ENCODE data around the gene IKZF3.
"Not testable (repeated sequence)": the region's sequence is repeated elsewhere in the genome, so short reads cannot be mapped to it uniquely, and the experiment has no call there.

IKZF3 gene

GRCh38 chr17:39777534-39778365, 86.4 kb downstream of the IKZF3 start:
- no peak for DNase-seq (ENCODE audit: low spot score)

DNA sequence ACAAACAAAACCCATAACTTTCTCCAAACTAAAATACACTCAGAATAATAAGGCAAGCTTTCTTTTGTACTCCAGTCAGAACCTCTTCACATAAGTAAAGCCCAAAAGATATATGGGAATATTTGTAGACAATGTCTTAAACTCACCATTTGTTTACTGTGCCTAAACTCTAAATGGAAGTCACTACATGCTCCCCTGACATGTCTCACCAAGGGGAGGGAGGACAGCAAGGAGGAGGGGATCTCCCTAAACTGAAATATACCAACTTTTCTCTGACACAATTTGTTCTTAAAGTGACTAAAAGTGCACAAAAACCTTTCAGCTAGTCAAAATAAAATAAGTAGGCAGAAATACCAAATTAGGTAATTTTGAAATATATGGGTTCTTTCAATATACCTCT, 87.9 kb downstream of the IKZF3 start:
- DNase-seq (ENCODE audit: low spot score), result no peak

- no peak for DNase-seq (ENCODE audit: low spot score)
Observed at GRCh38 chr17:39775031-39775430, 89.1 kb downstream of the IKZF3 start.

- DNase-seq (ENCODE audit: low spot score), result no peak
Observed at GRCh38 chr17:39774047-39774446, 90.1 kb downstream of the IKZF3 start.

DNA sequence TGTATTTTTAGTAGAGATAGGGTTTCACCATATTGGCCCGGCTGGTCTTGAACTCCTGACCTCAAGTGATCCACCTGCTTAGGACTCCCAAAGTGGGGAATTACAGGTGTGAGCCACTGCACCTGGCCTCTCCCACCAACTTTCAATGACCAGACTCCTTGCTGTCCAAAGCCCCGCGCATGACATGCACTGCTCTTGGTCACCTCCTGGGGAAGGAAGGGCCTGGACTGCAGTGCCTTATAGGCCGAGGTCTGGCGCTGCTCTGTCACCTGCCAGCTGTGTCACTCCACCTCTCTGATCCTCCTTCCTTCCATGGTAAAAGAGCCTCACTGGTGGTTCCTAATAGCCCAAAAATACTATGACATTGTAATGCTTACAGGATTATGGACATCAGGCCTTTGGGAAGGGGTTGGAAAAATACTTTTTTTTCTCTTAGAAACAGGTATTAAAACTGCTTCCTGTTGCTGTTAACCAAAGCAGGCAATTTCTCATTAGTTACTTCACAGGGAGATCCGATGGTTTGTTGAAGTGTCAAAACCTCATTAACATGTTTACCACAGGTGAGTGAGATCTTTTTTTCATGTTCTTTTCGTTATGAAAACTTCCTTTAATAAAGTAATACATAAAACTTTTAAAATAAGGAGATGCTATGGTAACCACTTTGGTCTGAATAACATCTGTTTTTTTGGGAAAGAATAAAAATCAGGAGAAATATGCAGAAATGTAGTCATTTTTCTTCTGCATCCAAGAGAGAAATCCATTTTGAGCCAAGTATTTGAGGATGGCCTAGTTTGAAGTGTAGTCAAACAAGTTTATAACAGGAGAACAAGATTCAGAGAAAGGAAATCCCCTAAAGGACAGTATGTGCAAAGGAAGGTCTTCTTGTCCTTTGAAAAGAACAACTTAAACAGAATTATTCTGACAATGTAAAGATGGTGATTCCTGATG, 90.9 kb downstream of the IKZF3 start:
- DNase-seq (ENCODE audit: low spot score), result no peak

GRCh38 chr17:39772415-39772814, 91.7 kb downstream of the IKZF3 start:
- DNase-seq (ENCODE audit: low spot score), result no peak

DNA sequence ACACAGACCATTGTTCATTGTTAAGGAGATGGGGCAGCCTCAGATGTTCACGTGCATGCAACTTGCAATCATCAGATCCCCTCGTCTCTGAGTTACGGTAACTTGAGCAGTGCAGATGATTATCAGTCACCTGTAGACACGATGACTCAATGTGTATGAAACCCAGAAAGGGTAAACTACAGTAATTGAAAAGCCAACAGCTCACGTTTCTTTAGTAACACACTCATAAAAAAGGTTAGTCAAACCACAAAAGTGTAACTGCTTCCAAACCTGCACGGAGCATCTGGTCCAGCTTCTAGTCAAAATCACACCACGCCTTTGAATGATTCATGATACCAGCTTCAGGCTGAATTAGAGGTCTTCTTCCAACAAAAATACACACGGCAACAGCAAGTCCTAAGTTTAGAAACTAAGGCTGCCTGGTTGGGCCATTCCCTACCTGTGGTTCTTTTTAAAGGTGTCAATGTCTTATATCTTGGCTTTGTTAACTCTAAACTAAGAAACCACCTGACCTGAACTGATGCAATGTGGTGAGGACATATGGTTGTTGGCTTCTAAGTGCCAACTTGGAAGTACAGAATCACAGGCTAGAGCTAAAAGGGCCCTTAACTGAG, 94.0 kb downstream of the IKZF3 start:
- no peak for DNase-seq (ENCODE audit: low spot score)

- no peak for DNase-seq (ENCODE audit: low spot score)
Observed at GRCh38 chr17:39767147-39767546, 97.0 kb downstream of the IKZF3 start.

DNA sequence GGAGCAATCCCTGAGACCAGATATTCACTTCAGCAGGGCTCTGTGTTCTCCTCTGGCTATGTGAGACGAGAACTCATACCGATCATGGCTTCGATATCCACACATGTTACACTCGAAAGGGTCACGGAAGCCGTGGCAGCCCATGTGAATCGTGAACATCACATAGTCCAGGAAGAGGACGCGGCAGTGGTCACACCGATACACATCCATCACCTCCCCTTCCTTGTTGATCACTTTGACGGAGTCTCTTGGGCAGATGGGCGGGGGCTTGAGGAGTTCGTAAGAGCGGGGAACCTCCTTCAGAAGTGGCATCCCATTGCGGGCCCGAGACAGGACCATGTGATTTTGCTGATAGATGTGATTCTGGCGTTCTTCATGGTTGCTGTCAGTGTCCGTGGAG, 98.3 kb downstream of the IKZF3 start:
- DNase-seq (ENCODE audit: low spot score), result no peak

- DNase-seq (ENCODE audit: low spot score), result no peak
Observed at GRCh38 chr17:39765175-39765574, 98.9 kb downstream of the IKZF3 start.

DNA sequence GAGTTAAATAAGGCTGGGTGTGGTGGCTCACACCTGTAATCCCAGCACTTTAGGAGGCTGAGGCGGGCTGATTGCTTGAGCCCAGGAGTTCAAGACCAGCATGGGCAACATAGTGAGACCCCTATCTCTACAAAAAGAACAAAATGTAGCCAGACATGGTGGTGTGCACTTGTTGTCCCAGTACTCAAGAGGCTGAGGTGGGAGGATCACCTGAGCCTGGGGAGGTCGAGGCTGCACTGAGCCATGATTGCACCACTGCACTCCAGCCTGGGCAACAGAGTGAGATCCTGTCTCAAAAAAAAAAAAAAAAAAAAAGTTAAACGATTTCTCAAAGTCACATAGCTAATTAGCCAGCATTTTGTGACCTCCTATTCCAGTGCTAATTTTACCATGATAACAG, 99.9 kb downstream of the IKZF3 start:
- DNase-seq (ENCODE audit: low spot score), result not testable (repeated sequence)

DNA sequence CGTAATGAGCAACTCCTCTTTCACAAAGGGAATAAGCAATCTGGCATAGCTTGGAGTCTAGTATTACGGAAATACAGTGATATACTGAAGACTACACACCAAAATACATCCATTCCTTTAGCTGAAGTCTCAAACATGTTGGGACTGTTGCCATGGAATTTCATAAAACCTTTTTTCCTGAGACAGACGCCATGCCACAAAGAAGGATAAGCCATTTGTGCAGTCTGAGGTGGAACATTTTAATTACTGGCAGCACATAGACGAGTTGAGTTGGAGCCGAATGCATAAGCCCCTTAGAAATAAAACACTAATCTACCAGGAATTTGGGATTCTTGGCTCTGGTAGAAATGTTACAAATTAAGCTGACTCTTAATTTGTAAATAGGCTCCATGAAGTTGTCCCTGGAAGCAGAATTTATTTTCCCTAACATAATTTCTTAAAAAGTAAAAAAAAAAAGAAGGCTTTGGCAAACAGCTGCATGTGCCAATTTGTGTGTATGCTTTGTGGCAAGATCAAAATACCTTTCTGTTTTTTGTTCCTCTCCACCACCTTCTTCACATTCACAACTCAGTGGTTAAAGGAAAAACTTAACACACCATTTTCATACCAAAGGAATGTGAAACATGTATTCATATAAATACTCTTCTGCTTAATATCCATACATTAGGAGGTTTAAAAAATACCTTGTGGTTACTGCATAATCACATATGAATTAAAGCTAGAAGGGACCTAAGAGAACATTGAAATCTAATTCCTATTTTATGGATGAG, 100.9 kb downstream of the IKZF3 start:
- DNase-seq (ENCODE audit: low spot score), result no peak

GRCh38 chr17:39761861-39762496, 102.1 kb downstream of the IKZF3 start:
- DNase-seq (ENCODE audit: low spot score), result no peak

DNA sequence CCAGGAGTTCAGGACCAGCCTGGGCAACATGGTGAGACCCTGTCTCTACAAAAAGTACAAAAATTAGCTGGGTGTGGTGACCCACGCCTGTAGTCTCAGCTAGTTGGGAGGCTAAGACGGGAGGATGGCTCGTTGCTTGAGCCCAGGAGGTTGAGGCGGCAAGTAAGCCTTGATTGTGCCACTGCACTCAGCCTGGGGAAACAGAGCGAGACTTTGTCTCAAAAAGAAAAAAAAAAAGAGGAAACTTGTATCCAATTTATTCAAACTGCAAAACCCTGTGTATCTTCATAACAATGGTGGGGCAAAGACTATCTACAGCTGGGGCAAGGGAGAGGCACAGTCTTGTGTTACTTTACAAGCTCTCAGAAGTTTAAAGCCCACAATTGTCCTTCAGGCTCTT, 104.9 kb downstream of the IKZF3 start:
- DNase-seq (ENCODE audit: low spot score), result no peak

GRCh38 chr17:39757931-39758873, 105.9 kb downstream of the IKZF3 start:
- no peak for DNase-seq (ENCODE audit: low spot score)

DNA sequence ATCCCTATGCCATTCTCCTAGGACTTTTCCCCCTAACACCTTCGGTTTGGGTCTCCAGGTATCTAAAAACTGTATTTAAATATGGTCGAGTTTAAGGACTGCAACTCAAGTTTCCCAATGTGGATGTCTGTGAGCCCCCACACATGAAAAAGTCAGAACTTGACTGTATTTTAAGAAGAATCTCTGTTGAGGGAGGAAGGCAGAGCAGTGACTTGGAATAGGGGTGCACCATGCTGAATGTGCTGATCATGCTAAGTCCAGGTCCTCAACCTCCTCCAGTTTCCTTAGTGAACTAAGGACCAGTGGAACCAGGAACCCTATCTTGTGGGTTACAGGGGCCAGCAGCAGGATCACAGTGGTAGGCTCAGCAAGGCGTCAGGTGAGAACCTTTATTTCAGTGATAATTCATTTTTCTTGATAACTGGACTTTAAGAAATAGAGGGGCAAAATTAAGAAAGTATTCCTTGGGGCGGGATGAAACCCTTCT, 106.9 kb downstream of the IKZF3 start:
- no peak for DNase-seq (ENCODE audit: low spot score)

DNA sequence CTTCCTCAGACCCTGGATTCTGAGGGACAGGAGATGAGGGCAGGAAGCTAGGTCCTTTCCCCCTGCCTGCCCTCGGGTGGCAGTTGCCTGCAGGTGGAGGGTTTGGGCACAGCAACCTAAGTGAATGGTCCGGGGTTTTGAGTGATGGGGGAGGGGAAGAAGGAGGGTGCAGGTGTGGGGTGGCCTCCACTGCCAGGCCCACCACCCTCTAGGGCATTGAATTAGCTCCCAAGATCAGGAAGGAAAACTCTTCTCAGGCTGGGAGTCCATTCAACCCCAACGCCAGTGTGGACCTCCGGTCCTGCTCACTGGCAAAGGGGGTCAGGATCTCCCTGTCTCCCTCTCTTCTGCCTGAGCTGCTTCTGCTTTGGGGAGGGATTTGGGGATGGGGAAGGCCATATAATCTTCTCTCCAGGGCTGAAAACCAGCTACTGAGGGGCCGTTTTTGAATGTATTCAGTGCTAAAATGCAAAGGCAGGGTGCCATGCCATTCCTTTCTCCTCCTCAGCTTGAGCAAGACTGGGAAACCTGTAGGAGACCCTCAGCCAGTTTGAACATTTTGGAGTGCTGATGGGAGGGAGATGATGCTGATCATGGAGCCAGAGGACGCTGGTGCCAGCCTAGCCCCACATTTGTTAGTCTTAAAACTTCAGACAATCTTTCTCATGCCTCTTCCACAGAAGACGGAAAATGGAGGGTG, 107.6 kb downstream of the IKZF3 start:
- no peak for DNase-seq (ENCODE audit: low spot score)

DNA sequence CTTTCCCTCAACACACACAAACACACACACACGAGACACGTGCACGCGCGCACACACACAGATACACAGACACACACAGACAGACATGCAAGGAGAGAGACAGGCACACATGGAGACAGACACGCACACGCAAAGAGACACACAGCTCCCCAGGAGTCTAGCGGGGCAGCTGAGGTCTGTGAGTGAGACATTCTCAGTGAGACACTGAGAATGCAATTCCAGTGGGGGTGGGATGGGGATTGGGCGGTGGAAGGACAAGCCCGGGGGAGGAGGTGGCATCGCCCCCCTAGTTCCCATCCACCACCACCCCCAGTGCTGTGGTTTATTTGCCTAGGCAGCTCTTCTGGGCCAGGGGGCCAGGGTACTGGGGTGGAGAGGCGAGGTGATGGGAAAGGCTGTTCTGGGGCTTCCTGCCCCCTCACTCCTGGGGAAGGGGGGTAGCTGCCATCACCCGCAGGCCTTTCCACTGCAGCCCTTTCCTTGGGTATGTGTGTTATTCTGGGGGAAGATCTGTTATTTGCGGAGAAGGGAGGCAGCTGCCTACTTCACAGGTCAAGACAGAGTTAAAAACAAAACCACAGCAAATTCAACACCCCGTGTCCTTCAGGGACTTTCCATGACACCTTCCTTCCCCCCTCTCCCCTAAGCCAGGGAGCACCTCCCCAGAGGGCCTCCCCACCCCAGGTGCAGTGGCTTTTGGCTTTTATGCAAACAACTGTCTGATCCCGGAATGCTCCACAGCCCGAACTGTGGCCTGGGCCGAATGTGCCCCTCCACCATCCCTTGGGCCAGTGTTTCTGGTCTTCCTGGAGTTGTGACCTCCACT, 108.3 kb downstream of the IKZF3 start:
- no peak for DNase-seq (ENCODE audit: low spot score)
